Measurements from ENCODE around the gene SPRN. TPM values are rescaled to one million over a fixed set of nuclear protein-coding genes. Genes with fewer than 3 reads are reported as not detected.

SPRN gene
- total RNA-seq, 1 donor from 2014 or later: 0.52 TPM

- peaks cover 0 to 16% (median 7%) of the 10 kb centered on the region in 3 donors for H3K9me3 ChIP-seq (ENCODE audit: control insufficient read depth in 3 of 3, low read length in 3 of 3)
- no peak overlapping the region for H3K4me3 ChIP-seq (ENCODE audit: low read length in 3 of 3)
- no peak overlapping the region for H3K27ac ChIP-seq (ENCODE audit: low read depth, low read length)
- no peaks in the 10 kb centered on the region for H3K27me3 ChIP-seq (ENCODE audit: control insufficient read depth in 3 of 3, insufficient read depth in 3 of 3, low read length in 3 of 3)
- H3K9ac ChIP-seq (ENCODE audit: low read depth in 1 of 3, low read length in 3 of 3): no peak overlapping the region
- H3K4me1 ChIP-seq (ENCODE audit: control insufficient read depth in 3 of 3, insufficient read depth in 3 of 3, low read length in 3 of 3): no peaks in the 10 kb centered on the region
- H3K36me3 ChIP-seq (ENCODE audit: control insufficient read depth in 3 of 3, insufficient read depth in 3 of 3, low read length in 3 of 3): peaks cover 10 to 40% (median 27%) of the 10 kb centered on the region in 3 donors
These were observed 12.7 kb downstream of the SPRN start for GRCh38 chr10:133411523-133412380.

- Histone ChIP-seq H3K4me1 (ENCODE audit: control insufficient read depth in 3 of 3, insufficient read depth in 3 of 3, low read length in 3 of 3) (no peaks in the 10 kb centered on the region), H3K27ac (ENCODE audit: low read depth, low read length) (no peak overlapping the region), H3K9me3 (ENCODE audit: control insufficient read depth in 3 of 3, low read length in 3 of 3) (peaks cover 0 to 2% (median 0%) of the 10 kb centered on the region in 3 donors), H3K4me3 (ENCODE audit: low read length in 3 of 3) (no peak overlapping the region), H3K36me3 (ENCODE audit: control insufficient read depth in 3 of 3, insufficient read depth in 3 of 3, low read length in 3 of 3) (peaks cover 24 to 50% (median 27%) of the 10 kb centered on the region in 3 donors), H3K27me3 (ENCODE audit: control insufficient read depth in 3 of 3, insufficient read depth in 3 of 3, low read length in 3 of 3) (no peaks in the 10 kb centered on the region), H3K9ac (ENCODE audit: low read depth in 1 of 3, low read length in 3 of 3) (no peak overlapping the region)
These were observed 18.4 kb downstream of the SPRN start for GRCh38 chr10:133405844-133406527.

GRCh38 chr10:133405272-133405671 is 19.2 kb downstream of the SPRN start:
- Histone ChIP-seq H3K9me3 (ENCODE audit: control insufficient read depth in 3 of 3, low read length in 3 of 3) (no peaks in the 10 kb centered on the region), H3K36me3 (ENCODE audit: control insufficient read depth in 3 of 3, insufficient read depth in 3 of 3, low read length in 3 of 3) (peaks cover 22 to 46% (median 29%) of the 10 kb centered on the region in 3 donors), H3K4me3 (ENCODE audit: low read length in 3 of 3) (no peak overlapping the region), H3K4me1 (ENCODE audit: control insufficient read depth in 3 of 3, insufficient read depth in 3 of 3, low read length in 3 of 3) (no peaks in the 10 kb centered on the region), H3K27me3 (ENCODE audit: control insufficient read depth in 3 of 3, insufficient read depth in 3 of 3, low read length in 3 of 3) (no peaks in the 10 kb centered on the region), H3K27ac (ENCODE audit: low read depth, low read length) (no peak overlapping the region), H3K9ac (ENCODE audit: low read depth in 1 of 3, low read length in 3 of 3) (no peak overlapping the region)

- H3K4me3 ChIP-seq (ENCODE audit: low read length in 3 of 3): no peak overlapping the region
- no peaks in the 10 kb centered on the region for H3K9me3 ChIP-seq (ENCODE audit: control insufficient read depth in 3 of 3, low read length in 3 of 3)
- no peak overlapping the region for H3K27ac ChIP-seq (ENCODE audit: low read depth, low read length)
- H3K36me3 ChIP-seq (ENCODE audit: control insufficient read depth in 3 of 3, insufficient read depth in 3 of 3, low read length in 3 of 3): peaks cover 32 to 48% (median 41%) of the 10 kb centered on the region in 3 donors
- H3K4me1 ChIP-seq (ENCODE audit: control insufficient read depth in 3 of 3, insufficient read depth in 3 of 3, low read length in 3 of 3): no peaks in the 10 kb centered on the region
- no peak overlapping the region for H3K9ac ChIP-seq (ENCODE audit: low read depth in 1 of 3, low read length in 3 of 3)
- no peaks in the 10 kb centered on the region for H3K27me3 ChIP-seq (ENCODE audit: control insufficient read depth in 3 of 3, insufficient read depth in 3 of 3, low read length in 3 of 3)
These were observed 20.6 kb downstream of the SPRN start for GRCh38 chr10:133403784-133404183.

- H3K9me3 ChIP-seq (ENCODE audit: control insufficient read depth in 3 of 3, low read length in 3 of 3): no peaks in the 10 kb centered on the region
- H3K36me3 ChIP-seq (ENCODE audit: control insufficient read depth in 3 of 3, insufficient read depth in 3 of 3, low read length in 3 of 3): peaks cover 36 to 52% (median 45%) of the 10 kb centered on the region in 3 donors
- no peak overlapping the region for H3K9ac ChIP-seq (ENCODE audit: low read depth in 1 of 3, low read length in 3 of 3)
- H3K4me3 ChIP-seq (ENCODE audit: low read length in 3 of 3): no peak overlapping the region
- no peaks in the 10 kb centered on the region for H3K27me3 ChIP-seq (ENCODE audit: control insufficient read depth in 3 of 3, insufficient read depth in 3 of 3, low read length in 3 of 3)
- H3K27ac ChIP-seq (ENCODE audit: low read depth, low read length): no peak overlapping the region
- H3K4me1 ChIP-seq (ENCODE audit: control insufficient read depth in 3 of 3, insufficient read depth in 3 of 3, low read length in 3 of 3): no peaks in the 10 kb centered on the region
These were observed 21.1 kb downstream of the SPRN start for GRCh38 chr10:133403359-133403758.

- no peak overlapping the region for H3K9ac ChIP-seq (ENCODE audit: low read depth in 1 of 3, low read length in 3 of 3)
- H3K27ac ChIP-seq (ENCODE audit: low read depth, low read length): no peak overlapping the region
- no peaks in the 10 kb centered on the region for H3K27me3 ChIP-seq (ENCODE audit: control insufficient read depth in 3 of 3, insufficient read depth in 3 of 3, low read length in 3 of 3)
- H3K4me3 ChIP-seq (ENCODE audit: low read length in 3 of 3): no peak overlapping the region
- H3K9me3 ChIP-seq (ENCODE audit: control insufficient read depth in 3 of 3, low read length in 3 of 3): no peaks in the 10 kb centered on the region
- peaks cover 44 to 56% (median 53%) of the 10 kb centered on the region in 3 donors for H3K36me3 ChIP-seq (ENCODE audit: control insufficient read depth in 3 of 3, insufficient read depth in 3 of 3, low read length in 3 of 3)
- H3K4me1 ChIP-seq (ENCODE audit: control insufficient read depth in 3 of 3, insufficient read depth in 3 of 3, low read length in 3 of 3): no peaks in the 10 kb centered on the region
These were observed 22.3 kb downstream of the SPRN start for GRCh38 chr10:133401981-133402725.

- Histone ChIP-seq H3K27me3 (ENCODE audit: control insufficient read depth in 3 of 3, insufficient read depth in 3 of 3, low read length in 3 of 3) (no peaks in the 10 kb centered on the region), H3K27ac (ENCODE audit: low read depth, low read length) (no peak overlapping the region), H3K4me3 (ENCODE audit: low read length in 3 of 3) (no peak overlapping the region), H3K9ac (ENCODE audit: low read depth in 1 of 3, low read length in 3 of 3) (no peak overlapping the region), H3K9me3 (ENCODE audit: control insufficient read depth in 3 of 3, low read length in 3 of 3) (no peaks in the 10 kb centered on the region), H3K36me3 (ENCODE audit: control insufficient read depth in 3 of 3, insufficient read depth in 3 of 3, low read length in 3 of 3) (peaks cover 50 to 60% (median 59%) of the 10 kb centered on the region in 3 donors), H3K4me1 (ENCODE audit: control insufficient read depth in 3 of 3, insufficient read depth in 3 of 3, low read length in 3 of 3) (no peaks in the 10 kb centered on the region)
These were observed 22.9 kb downstream of the SPRN start for GRCh38 chr10:133401500-133401899.

GRCh38 chr10:133400624-133401424 is 23.6 kb downstream of the SPRN start:
- H3K4me1 ChIP-seq (ENCODE audit: control insufficient read depth in 3 of 3, insufficient read depth in 3 of 3, low read length in 3 of 3): no peaks in the 10 kb centered on the region
- H3K27me3 ChIP-seq (ENCODE audit: control insufficient read depth in 3 of 3, insufficient read depth in 3 of 3, low read length in 3 of 3): no peaks in the 10 kb centered on the region
- H3K9me3 ChIP-seq (ENCODE audit: control insufficient read depth in 3 of 3, low read length in 3 of 3): no peaks in the 10 kb centered on the region
- no peak overlapping the region for H3K27ac ChIP-seq (ENCODE audit: low read depth, low read length)
- H3K4me3 ChIP-seq (ENCODE audit: low read length in 3 of 3): no peak overlapping the region
- no peak overlapping the region for H3K9ac ChIP-seq (ENCODE audit: low read depth in 1 of 3, low read length in 3 of 3)
- peaks cover 56 to 66% (median 66%) of the 10 kb centered on the region in 3 donors for H3K36me3 ChIP-seq (ENCODE audit: control insufficient read depth in 3 of 3, insufficient read depth in 3 of 3, low read length in 3 of 3)

GRCh38 chr10:133399123-133399601 is 25.3 kb downstream of the SPRN start:
- no peak overlapping the region for H3K9ac ChIP-seq (ENCODE audit: low read depth in 1 of 3, low read length in 3 of 3)
- H3K4me3 ChIP-seq (ENCODE audit: low read length in 3 of 3): no peak overlapping the region
- H3K9me3 ChIP-seq (ENCODE audit: control insufficient read depth in 3 of 3, low read length in 3 of 3): no peaks in the 10 kb centered on the region
- H3K27me3 ChIP-seq (ENCODE audit: control insufficient read depth in 3 of 3, insufficient read depth in 3 of 3, low read length in 3 of 3): no peaks in the 10 kb centered on the region
- H3K4me1 ChIP-seq (ENCODE audit: control insufficient read depth in 3 of 3, insufficient read depth in 3 of 3, low read length in 3 of 3): peaks cover 5 to 9% (median 6%) of the 10 kb centered on the region in 3 donors
- peaks cover 53 to 67% (median 58%) of the 10 kb centered on the region in 3 donors for H3K36me3 ChIP-seq (ENCODE audit: control insufficient read depth in 3 of 3, insufficient read depth in 3 of 3, low read length in 3 of 3)
- no peak overlapping the region for H3K27ac ChIP-seq (ENCODE audit: low read depth, low read length)

Measured in skeletal muscle tissue (tissue), 4 donors.